NCI-H146 (cell line): ENCODE results near the gene ARSD.
"Not testable (repeated sequence)": the region's sequence is repeated elsewhere in the genome, so short reads cannot be mapped to it uniquely, and the experiment has no call there.

Experiments
- DNase-seq: peaks from one replicate; lab custom pipeline; 2025; lab: John Stamatoyannopoulos, UW

The ARSD gene

DNA sequence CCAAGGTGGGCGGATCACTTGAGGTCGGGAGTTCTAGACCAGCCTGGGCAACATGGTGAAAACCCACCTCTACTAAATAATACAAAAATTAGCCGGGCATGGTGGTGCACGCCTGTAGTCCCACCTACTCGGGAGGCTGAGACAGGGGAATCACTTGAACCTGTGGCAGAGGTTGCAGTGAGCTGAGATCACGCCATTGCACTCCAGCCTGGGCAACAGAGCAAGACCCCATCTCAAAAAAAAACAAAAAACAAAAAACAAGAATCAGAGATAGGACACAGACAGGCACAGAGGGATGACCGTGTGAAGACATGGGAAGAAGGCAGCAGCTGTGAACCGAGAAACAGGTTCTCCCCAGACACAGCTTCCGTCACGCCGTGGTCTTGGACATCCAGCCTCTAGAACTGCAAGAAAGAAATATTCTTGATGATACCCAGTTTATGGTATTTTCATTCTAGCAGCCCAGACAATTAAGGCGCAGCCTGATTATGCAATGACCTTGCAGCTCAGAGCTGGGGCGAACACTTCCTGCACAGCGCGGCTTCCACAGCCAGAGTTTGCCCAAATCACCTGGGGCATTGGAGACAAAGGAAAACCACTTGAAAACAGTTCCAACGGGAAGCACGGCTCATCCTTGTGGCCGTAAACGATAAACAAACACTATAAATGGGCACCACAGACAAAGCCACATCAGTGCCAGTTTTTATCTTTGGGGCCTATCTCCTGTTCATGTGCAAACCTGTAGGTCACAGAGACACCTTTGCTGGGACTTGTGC is 4.2 kb upstream of the ARSD start:
- DNase-seq = no peak

DNA sequence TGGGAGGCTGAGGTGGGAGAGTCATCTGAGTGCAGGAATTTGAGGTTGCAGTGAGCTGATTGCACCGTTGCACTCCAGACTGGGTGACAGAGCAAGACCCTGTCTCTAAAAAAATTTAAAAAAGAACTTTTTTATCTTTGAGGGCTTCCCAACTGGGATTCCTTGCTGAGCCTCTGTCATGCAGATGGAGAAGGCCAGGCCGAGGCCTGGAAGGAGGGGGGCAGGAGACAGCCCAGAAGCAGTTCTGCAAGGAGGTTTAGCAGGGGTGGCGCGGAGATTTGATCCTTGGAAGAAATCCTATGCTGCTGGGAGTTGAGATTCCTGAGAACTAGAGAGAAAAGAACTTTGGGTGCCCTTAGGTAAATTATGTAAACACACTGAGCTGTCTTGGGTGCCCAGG is 2.5 kb upstream of the ARSD start:
- DNase-seq = no peak

DNA sequence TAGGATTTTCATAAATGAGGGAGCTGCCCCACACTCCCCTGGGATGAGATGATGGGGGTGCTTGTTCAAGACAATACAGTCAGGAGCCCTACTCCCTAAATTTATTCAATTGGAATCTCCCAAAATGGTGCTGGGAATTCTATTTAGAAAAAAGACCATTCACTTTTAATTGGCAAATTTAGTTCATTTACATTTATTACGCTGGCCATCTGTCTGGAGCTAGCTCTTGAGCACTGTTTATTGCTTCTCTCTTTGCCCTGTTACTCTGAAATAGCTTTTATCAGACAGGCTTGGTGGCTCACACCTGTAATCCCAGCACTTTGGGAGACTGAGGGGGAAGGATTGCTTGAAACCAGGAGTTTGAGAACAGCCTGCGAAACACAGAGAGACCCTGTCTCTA is 2.0 kb upstream of the ARSD start:
- DNase-seq = no peak

DNA sequence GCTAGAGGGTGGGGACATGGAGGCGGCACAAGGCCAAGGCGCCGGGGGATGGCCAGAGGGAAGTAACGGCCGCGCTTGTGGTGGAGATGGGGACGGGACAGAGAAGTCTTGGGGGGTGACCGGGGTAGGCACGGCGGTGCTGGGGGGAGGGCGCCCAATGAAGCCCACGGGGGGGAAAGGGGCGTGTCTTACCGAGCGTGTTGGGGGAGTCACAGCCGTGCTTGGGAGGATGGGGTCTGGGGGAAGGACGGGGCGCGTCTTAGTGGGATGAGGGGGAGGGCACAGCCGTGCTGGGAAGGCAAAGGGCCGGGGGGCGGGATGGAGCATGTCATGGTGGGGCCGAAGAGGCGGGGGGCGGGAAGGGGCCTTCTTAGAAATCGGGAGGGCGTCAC is 952 bp downstream of the ARSD start:
- DNase-seq = no peak

DNA sequence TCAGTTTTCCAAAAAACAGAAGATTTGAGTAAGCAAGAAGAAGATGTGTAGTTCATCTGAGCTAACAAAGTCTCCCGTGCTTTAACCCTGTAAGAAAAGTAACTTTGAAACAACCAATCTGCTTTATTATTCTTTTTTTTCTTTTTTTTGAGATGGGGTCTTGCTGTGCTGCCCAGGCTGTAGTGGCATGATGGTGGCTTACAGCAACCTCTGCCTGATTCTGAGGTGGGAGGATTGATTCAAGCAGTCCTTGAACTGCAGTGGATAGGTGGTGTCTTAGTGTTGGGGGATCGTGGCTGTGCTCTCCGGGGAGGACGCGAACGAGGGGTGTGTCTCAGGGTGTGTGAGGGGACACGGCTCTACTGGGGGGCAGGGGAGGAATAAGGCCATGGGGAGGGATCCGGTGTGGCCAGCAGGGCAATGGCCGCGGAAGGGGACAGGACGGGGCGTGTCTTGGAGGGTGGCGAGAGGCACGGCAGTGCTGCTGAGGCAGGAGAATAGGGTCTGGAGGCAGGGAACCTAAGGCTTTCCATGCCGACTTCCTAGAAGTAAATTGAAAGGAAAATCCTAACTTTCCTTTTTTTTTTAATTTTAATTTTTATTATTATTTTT is 2.4 kb downstream of the ARSD start:
- DNase-seq = no peak

DNA sequence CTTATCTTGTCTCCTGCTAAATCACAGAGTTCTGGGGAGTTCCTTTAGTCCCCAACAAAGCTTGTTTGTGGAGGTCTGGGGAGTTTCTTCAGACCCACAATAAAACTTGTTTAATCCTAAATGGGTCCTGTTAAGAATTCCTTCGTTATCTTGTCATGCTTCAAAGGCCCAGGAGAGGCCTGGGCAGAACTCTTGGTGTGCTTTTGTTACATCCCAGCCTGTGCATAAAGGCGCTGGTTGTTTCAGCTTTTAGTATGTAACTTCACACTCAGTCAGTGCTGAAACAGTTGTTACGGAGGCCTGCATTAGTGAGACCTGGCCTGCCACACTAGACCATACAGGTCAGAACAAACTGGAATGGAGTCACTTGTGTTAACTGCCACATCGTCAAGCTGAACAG is 2.9 kb downstream of the ARSD start:
- DNase-seq = not testable (repeated sequence)

DNA sequence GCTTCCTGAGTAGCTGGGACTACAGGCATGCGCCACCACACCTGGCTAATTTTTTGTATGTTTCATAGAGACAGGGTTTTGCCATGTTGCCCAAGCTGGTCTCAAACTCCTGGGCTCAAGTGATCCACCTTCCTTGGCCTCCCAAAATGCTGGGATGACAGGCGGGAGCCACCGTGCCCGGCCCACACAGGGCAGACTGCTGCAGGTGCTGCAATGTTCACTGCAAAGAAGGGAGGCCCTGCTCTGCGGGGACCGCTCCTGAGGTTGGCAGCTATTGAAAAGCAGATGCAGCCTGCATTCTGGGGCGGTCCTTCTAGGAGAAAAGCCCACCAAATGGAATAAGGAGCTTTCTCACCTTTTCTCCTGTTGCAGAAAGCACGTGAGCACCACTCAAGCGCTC is 5.0 kb downstream of the ARSD start:
- DNase-seq = no peak

DNA sequence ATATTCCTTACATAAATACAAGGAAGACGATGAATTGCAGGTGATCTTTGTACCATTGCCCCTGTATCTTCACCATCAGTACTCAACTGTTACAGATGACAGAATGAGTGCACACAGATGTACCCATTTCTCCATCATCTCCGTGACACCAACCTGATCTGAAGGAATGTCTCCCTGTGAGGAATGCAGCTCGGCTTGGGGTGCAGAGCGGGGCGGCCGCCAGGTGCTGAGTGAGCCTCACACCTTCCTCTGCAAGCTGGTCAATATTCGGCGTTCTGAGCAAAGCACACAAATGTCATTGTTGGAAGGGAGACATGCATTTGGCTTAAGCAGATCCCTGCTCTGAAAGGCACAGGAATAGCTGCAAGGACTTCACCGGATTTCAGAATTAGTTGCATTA is 7.4 kb downstream of the ARSD start:
- DNase-seq = no peak

DNA sequence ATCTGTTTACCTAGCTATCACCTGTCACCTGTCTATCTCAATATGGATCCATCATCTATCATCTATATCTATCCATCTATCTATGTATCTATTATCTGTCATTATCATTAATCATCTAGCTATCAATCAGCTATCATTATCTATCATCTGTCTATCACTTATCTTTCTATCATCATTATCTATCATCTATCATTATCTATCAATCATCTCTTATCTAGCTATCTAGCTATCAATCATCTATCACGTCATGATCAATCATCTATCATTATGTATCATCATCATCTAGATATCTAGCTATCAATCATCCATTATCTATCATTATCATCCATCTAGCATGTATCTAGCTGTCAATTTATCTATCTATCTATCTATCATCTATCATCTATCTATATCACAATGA is 7.9 kb downstream of the ARSD start:
- no peak for DNase-seq

DNA sequence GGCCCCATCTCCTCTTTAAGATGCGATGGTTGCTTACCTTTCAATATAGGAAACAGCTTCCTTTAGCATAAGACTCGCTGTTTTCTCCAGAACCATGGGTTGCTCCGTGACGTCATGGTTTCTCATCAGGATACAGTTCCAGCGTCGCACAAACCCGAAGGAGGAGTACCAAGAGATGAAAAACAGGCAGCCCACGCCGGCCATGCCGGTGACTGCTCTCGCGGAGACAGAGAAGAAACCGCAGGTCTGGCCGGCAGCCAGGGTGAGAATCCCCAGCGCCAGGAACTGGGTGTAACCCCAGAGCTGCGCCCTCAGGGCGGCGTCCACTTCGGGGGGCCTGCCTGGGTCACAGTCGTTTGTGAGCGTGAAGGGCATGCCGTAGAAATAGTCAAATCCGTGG is 11.4 kb downstream of the ARSD start:
- DNase-seq = no peak

DNA sequence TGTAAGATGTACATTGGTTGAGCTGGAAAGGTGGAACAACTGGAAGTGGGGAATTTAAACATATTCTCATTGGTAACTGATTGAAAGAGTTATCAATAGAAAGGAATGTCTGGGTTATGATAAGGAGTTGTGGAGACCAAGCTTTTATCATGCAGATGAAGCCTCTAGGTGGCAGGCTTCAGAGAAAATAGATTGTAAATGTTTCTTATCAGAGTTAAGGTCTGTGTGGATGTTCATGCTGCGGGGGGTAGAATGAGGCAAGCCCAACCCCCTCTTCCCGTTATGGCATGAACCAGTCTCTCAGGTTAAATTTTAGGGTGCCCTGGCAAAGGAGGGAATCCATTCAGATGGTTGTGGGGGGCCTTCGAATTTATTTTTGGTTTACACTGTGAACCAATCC is 16.0 kb downstream of the ARSD start:
- no peak for DNase-seq

DNA sequence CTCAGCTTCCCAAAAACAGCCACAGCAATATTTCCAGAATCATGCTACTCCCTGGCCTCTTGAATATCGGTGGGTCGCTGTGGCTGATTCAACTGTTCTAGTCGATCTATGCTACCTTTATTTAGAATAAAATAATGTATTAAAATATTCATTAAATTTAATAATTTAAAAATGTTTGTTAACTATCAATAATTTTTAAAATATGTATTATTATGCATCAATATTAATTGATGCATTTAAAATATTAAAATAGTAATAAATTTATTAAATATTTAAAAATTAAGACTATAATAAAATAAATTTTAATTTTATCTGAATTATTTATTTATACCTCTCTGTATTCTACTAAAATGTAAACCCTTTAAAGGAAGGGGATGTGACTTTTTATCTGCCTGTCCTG is 19.0 kb downstream of the ARSD start:
- DNase-seq = no peak

DNA sequence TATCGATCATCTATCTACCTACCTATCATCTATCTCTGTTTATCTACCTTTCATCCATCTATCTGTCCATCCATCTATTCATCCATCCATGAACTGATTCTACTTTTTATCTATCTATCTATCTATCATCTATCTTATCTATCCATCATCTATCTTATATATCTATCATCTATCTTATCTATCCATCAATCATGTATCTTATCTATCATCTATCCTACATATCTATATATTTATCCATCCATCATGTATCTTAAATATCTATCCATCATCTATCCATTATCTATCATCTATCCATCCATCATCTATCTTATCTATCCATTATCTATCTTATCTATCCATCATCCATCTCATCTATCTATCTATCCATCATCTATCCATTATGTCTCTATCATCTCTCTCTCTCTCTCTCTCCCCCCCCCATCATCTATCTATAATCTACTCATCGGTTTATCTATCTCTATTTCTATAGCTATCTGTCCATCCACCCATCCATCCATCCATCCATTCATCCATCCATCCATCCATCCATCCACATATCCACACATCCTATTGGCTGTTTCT is 20.9 kb downstream of the ARSD start:
- no peak for DNase-seq

DNA sequence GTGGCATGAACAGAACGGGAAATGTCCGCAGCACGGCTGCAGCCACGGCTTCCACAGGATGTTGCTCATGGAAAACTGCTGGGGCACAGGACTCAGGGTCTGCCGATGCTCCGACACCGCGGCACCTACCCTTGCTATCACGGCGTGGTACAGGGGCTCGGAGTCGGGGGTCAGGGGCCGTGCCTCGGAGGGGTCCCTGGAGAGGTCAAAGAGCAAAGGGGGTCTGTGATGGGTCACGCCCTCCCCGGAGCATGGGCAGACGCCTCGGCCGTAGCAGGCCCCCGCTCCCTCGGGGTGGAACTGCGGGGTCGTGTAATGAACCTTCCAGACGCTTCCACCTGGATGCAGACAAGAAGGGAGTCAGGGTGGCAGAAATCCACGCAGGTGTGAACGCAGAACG is 21.8 kb downstream of the ARSD start:
- no peak for DNase-seq

DNA sequence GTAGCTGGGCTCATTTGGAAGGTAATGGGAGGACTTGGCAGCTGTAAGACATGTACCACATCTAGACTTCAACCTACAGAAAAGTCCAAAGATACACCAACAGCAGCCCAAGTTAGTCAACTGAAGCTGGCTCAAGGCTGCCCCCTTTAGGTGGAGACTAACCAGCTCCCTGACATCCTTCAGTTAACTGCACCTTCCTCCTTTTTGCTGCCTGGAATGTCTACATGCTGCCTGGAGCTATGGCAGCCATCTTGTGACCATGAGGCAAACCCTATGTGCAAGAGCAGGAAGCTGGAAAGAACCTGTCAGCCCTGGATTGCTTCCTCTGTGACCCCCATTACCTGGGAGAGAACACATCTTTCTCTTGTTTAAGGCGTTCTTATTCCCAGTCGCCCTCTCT is 25.8 kb downstream of the ARSD start:
- DNase-seq = no peak

DNA sequence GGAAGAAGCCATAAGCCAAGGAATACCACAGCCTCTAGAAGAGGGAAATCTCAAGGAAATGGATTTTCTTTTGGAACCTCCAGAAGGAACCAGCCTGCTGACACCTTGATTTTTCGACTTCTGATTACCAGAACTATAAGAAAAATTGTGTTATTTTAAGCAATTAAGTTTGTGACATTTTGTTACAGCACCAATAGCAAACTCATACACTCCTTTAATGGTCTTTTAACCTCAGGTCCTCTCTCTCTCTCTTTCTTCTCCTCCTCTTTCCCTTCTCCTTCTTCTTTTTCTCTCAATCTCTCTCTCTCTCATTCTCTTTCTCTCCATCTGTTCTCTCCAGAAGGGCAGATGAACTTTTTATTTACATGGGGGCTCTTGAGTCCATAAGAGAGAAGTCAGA is 26.3 kb downstream of the ARSD start:
- no peak for DNase-seq

DNA sequence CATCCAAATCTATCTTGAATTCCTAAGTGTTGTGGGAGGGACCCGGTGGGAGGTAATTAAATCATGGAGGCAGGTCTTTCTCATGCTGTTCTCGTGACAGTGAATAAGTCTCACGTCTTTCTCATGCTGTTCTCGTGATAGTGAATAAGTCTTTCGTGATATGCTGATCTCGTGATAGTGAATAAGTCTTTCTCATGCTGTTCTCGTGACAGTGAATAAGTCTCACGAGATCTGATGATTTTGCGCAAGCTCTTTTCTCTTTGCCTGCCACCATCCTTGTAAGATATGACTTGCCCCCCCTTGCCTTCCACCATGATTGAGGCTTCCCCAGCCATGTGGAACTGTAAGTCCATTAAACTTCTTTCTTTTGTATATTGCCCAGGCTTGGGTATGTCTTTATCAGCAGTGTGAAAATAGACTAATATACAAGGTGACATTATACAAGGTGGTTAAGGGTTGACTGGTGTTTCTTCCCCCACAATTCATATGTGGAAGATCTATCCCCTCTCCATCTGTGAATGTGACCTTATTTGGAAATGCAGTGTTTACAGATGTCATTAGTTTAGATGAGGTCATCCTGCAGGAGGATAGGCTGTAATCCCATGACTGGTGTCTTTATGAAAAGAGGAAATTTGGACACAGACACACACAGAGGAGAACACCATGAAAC is 27.6 kb downstream of the ARSD start:
- no peak for DNase-seq

DNA sequence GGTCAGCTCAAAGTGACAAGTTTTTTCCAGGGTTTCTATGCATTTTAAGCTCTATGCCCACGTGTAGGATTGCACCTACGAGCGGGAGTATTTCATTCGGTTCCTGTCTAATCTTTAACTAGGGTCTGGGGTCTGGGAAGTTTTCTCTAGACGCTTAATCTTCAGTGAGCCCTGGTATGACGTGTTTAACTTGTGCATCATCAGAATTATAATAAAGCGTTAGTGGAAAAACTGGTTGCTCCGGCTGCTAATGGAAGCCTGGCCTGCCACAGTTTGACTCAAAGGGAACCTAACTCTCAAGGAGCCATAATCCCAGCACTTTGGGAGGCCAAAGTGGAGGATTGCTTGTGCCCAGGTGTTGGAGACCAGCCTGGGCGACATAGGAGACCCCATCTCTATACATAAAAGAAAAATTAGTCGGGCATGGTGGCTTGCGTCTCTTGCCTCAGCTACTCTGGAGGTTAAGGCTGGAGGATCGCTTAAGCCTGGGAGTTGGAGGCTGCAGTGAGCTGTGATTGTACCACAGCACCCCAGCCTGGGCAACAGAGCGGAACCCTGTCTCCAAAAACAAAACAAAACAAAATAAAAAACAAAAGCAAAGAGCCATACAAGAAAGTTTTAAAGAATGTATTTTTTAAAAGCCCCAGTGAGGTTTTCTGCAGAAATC is 30.2 kb downstream of the ARSD start:
- DNase-seq = no peak

DNA sequence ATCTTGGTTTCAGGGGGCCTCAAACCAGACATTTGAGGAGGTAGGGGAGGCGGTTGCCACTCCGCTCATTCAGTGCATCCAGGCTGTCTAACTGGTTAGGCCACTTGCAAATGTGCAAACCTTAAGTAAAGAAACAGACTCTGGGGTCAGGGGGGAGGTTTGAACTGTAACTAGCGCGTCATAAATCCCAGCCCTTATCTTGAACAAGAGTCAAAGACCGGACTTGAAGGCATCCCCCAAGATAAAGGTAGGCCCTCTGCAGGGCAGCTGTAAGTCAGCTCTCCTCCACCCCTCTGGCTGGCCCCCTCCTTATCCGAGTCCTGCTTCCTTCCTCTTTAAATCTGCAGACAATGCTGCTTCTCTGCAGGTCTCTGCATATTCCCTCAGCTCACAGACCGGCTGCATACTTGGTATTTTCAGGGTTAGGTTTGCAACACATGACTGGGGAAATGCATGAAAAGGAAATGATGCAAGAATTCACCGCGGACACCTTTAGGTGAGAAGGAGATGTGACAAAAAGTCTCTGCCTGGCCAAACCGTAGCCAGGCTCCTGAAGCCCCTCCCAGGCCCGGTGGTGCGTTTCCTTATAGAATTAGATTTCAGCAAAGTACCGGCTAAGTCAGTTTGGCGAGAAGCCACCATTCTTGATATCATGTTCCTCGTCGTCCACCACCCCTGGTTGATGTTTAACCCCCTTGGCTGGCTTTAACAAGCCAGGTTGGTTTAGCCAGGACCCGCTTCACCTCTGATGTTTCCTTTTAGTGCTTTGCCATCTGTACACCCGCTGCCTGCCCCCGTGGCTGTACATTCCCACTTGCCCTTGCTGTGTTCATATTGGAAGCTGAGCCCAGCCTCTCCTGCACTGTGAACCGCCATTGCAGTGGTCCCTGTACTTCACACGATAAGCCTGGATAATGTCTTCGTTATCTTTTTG is 31.2 kb downstream of the ARSD start:
- not testable (repeated sequence) for DNase-seq

DNA sequence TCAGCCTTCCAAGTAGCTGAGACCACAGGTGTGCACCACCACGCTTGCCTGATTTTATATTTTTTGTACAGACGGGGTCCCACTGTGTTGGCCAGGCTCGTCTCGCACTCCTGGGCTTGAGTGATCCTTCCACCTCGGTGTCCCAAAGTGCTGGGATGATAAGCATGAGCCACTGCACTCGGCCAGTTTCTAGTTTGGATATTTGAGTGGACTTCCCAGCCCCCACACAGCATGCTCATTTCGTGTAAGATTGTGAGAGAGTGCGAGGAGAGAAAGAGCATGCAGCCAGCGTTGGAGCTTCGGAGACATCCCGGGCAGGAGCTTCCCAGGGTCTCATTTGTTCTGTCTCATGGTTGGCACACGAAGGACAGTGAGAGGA is 31.8 kb downstream of the ARSD start:
- DNase-seq = no peak

DNA sequence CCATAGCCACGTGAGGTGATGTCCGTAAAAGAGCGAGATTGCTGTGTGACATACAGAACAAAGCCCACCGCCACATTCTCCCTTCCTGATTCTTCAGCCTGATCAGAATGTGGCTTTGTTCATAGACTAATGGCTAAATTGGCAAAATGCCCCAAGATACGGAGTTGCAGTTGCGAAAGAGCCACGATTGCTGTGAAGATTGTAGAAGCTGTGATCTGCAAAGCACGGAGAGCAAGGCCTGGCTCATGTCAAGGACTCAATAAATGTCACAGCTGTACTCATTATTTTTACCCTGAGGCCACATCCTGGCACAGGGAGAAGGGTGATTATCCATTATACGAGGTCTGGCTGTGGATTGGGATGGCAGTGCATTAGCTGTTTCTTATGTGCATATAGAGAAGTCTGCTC is 34.2 kb downstream of the ARSD start:
- no peak for DNase-seq

DNA sequence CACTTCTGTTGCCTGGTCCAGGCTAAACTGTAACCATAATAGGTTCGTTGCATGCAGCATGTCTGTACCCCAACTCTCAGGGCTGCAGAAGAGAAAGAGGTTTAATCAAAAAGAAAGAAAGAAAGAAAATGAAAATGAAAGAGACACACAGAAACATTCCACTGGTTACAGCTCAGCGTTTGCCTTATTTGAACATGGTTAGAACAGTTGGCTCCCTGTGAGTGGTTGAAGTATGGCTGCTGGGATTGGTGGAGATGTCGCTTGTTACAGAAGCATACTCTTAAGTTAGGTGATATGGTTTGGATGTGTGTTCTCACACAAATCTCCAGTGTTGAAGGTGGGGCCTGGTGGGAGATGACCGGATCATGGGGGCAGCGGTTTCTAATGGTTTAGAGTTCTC is 36.3 kb downstream of the ARSD start:
- DNase-seq = no peak
